Gastroesophageal sphincter (tissue), 3 donors: Measurements from ENCODE around the gene ZBTB7C.

Experiments
- EP300 ChIP-seq: sonication (generic); formaldehyde crosslinking; IDR thresholded peaks from one replicate; pipeline ENCODE4 v1.6.1; 2017; ENCODE audit warnings: antibody characterized with exemption, mild to moderate bottlenecking
- POLR2A ChIP-seq, 2 donors: fragments of 450-650 bp; IDR thresholded peaks; one replicate each; pipeline ENCODE4 v1.6.1; 2017; ENCODE audit warnings: antibody characterized with exemption in 2 of 2, mild to moderate bottlenecking in 2 of 2, moderate library complexity in 1 of 2
- POLR2AphosphoS5 ChIP-seq: sonication (generic); formaldehyde crosslinking; IDR thresholded peaks from one replicate; pipeline ENCODE4 v1.6.1; 2017; ENCODE audit warnings: antibody characterized with exemption
- TF ChIP-seq, protein P1 (sequence below), 4 experiments: fragments of 200-600 bp in 2 of 4; fragments of 450-650 bp in 2 of 4; sonication (generic) in 1 of 4; IDR thresholded peaks; one replicate each; pipeline ENCODE4 v1.5.1; 2017 to 2019; ENCODE audit warnings: antibody characterized with exemption in 4 of 4, mild to moderate bottlenecking in 2 of 4, moderate library complexity in 2 of 4

GRCh38 chr18:48453330-48454066, 44.3 kb upstream of the ZBTB7C start:
- no peak for TF ChIP-seq POLR2A (IDR thresholded peaks at IDR 0.05)
- TF ChIP-seq EP300 = no peak
- TF ChIP-seq, protein P1, sequence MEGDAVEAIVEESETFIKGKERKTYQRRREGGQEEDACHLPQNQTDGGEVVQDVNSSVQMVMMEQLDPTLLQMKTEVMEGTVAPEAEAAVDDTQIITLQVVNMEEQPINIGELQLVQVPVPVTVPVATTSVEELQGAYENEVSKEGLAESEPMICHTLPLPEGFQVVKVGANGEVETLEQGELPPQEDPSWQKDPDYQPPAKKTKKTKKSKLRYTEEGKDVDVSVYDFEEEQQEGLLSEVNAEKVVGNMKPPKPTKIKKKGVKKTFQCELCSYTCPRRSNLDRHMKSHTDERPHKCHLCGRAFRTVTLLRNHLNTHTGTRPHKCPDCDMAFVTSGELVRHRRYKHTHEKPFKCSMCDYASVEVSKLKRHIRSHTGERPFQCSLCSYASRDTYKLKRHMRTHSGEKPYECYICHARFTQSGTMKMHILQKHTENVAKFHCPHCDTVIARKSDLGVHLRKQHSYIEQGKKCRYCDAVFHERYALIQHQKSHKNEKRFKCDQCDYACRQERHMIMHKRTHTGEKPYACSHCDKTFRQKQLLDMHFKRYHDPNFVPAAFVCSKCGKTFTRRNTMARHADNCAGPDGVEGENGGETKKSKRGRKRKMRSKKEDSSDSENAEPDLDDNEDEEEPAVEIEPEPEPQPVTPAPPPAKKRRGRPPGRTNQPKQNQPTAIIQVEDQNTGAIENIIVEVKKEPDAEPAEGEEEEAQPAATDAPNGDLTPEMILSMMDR (IDR thresholded peaks at IDR 0.05) = no peak
- no peak for TF ChIP-seq POLR2AphosphoS5
